Dedifferentiated amniotic fluid mesenchymal stem cell (primary cell): Measurements from ENCODE around the gene SPPL3.
"Not testable (repeated sequence)": the region's sequence is repeated elsewhere in the genome, so short reads cannot be mapped to it uniquely, and the experiment has no call there.

Source experiments
- DNase-seq: peaks from one replicate; pipeline ENCODE4 v3.0.0-alpha.2; 2016; ENCODE audit errors: extremely low spot score

The SPPL3 gene

DNA sequence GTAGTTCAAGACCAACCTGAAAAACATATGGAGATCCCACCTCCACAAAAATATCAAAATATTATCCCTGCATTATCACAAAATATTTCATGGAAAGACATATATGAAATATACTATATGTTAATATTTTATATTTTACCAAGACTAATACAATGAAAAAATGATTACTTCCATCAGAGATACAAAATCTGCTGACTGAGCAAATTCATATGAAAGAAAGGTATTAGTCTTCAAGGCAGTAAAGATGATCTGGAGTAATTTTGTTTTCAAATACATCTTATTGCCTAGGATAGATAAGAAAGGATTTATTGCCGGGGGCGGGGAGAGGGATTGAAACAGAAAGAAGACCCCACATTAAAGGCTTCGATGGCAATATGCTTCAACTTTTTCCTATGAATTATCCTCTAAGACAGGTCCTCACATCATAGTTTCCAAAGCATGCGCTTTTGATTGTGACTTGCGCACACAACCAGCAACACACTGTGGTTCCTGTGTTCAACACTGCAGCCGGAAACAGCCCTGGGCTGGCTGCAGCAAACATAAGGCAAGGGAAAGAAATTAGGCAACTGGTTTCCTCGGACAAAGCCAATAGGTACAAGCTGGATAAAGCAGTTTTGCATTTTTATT is 83.2 kb downstream of the SPPL3 start:
- DNase-seq, result no peak

DNA sequence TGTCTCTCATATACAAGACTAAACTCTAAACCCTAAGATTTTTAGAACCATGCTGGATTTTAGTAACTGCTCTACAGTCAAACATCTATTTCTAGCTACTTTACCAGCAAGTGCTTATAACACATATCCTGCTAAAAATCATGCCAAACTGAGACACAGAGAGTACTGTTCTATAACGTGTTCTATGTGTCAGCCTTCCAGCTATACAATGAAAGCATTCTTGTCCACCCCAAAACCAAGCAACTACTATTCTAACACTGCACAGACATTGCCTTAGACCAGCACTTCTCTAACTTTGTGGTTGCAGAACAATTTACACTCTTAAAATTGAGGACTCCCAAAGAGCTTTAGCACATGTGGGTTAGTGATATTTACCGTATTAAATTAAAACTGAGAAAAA is 85.7 kb downstream of the SPPL3 start:
- DNase-seq, result no peak

DNA sequence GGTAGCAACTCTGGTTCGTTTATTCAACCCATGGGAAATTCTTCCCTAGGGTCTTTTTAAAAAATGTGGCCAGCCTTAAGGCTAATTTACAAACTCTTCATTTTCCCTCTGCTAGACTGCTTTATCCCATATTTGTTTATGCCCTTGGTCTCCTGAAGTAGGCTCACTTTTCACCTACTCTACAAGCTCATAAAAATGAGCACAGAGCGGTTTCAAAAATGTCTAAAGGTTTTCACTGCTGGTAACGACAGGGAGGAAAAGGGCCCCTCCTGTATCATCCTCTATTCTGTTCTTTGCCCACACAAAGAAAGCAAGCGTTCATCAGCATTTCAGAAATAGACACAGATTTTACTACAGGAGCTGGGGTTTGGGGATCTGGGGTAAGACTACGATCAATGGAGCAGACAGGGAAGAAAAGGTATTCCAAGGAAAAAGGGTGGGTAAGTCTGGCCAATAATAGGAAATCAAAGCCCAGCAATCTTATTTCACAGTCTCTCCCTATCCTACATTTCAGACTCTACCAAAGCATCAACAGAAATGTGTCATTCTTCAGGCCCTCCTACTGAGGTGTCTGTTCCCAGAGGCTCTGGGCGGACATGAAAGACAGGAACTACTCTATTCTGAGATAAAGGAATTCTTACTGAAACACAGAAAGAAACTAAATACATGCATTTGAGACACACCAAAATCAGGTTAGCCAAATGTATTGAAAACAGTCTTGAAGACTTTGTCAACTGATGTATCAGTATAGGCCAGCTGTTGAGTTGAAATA is 86.4 kb downstream of the SPPL3 start:
- DNase-seq, result no peak

DNA sequence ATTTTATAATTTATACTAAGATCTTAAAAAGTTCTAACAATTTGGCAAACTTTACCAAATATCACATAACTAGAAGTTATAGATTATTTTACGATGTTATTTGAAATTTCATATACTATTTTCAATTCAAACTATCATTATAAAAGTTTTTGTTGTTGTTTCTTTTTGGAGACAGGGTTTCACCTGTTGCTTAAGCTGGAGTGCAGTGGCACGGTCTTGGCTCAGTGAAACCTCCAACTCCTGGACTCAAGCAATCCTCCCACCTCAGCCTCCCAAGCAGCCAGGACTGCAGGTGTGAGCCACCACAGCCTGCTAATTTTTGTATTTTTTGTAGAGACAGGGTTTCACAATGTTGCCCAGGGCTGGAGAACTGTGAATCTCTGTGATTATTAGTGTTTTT is 87.8 kb downstream of the SPPL3 start:
- no peak for DNase-seq

DNA sequence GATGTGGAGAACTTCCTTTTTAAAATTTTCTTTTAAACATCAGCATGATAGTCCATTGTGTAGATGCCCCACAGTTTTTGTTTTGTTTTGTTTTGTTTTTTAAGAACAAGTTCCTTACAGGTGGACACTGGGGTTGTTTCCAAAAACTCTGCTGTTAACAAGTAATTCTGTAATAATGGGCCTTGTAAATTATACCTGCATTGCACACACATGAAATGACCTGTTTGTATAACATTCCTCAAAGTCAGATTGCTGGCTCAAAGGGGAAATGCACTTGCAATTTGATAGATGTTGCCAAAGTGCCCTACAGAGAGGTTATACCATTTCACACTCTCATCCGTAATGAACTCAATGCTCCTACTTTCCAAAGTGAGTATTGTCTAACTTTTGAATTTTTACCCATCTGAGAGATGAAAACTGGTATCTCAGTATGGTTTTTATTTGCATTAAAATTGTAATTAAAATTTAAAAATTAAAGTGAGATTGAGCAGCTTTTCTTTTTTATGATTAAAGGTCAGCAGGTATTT is 89.2 kb downstream of the SPPL3 start:
- no peak for DNase-seq

DNA sequence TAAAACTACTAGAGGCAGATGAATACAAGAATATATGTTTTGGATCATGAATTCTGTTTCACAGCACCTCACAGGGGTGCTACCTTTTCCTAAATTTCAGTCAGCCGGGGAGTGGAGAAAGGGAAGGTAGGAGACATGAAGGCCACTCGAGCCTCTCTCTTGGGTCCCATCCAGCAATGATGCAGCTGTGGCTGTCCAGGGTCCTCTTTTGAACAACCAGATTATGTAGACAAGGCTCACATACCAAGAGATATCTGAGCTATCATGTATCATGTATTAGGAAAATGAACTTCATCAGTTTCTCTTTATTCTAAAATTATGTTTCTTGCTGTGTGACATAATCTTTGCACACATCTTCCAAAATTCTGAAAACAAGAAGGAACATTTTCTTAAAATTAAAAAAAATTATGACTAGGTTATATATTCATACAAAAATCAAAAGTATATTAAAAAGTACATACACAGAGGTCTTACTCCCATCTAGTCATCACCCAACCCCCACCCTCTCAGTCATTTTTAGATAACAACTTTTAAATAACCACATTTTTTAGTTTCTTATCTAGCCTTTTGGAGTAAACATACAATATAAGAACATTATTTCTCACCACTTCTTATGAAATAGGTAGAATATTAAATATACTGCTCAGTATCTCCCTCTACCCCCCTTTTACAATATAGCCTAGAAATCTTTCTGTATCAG is 89.8 kb downstream of the SPPL3 start:
- no peak for DNase-seq

DNA sequence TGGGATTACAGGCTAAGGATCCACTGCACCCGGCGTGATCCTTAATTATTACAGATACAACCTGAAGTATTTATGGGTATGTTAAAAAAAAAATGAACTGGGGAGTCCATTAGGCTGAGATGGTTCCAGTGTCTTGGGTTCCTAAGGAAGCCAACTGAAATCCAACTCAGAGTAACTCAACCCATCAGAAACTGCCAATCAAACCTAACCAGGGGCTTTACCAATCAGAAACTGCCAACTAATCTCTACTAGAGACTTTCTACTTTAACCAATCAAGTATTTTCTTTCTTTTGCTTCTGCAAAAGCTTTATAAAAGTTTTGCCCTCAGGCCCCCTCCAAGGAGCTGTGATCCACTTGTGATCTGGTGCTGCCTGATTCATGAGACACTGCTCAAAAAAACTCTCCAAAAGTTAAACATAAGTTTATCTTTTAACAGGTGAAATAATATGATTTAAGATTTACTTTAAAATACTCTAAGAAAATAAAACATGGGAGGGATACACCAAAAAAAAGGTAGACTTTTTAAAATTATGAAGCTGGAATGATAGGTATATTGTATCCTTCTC is 90.5 kb downstream of the SPPL3 start:
- no peak for DNase-seq

DNA sequence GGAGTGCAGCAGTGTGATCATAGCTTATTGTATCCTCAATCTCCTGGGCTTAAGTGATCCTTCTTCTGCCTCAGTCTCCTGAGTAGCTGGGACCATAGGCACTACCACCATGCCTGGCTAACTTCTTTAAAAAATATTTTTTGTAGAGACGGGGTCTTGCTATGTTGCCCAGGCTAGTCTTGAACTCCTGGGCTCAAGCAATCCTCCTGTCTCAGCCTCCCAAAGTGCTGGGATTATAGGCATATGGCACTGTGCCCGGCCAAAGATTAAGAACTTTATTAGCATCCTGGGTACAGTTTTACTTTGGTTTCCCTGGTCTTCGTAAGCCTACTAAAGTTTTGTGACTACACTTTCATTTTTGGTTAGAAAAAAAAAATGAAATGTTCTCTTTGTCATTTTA is 94.1 kb downstream of the SPPL3 start:
- no peak for DNase-seq

DNA sequence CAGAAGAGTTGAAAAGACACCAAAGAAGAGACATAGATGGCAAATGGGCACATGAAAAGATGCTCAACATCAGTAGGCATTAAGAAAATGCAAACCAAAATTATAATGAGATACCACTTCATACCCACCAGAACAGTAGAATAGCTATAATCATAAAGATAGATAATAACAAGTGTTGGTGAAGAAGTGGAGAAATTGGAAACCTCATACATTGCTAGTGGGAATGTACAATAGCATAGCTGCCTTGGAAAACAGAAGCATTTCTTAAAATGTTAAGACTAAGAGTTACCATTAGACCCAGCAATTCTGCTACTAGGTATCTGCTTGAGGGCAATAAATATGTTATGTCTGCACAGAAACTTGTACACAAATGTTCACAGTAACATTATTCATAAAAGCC is 99.7 kb downstream of the SPPL3 start:
- no peak for DNase-seq

DNA sequence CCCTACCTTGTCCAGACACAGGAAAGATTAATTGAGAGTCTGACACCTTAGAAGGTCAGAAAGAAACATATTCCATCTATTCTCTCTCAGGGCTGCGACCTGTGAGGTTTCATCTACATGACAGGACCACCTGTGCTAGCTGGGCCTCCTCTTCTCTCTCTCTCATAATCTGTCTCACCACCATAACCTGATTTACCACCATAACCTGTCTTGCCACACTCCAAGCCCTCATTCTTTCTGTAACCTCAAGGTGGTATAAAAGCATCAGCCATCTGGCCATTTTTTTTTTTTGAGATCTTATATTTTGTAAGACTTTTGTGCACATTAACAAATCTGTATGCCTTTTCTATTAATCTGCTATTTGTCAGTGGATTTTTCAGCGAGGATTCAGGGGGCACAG is 103.0 kb downstream of the SPPL3 start:
- no peak for DNase-seq

DNA sequence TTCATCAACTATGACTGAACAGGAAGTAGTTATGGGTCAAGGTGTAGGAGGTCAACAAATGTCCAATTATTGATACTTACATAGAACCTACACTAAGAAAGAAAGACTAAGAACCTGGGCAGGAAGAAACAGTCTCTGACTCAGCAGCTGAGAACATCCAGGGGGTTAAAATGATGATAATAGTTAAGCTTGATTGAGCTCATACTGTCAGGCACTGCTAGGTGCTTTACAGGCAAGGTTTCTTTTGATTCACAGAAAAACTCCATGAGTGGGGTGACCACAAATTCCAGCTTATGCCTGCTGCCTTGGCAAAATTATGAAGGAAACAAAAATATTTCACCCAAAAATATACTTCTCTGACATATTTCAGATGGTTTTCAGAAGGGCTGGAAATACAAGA is 103.5 kb downstream of the SPPL3 start:
- DNase-seq, result no peak

DNA sequence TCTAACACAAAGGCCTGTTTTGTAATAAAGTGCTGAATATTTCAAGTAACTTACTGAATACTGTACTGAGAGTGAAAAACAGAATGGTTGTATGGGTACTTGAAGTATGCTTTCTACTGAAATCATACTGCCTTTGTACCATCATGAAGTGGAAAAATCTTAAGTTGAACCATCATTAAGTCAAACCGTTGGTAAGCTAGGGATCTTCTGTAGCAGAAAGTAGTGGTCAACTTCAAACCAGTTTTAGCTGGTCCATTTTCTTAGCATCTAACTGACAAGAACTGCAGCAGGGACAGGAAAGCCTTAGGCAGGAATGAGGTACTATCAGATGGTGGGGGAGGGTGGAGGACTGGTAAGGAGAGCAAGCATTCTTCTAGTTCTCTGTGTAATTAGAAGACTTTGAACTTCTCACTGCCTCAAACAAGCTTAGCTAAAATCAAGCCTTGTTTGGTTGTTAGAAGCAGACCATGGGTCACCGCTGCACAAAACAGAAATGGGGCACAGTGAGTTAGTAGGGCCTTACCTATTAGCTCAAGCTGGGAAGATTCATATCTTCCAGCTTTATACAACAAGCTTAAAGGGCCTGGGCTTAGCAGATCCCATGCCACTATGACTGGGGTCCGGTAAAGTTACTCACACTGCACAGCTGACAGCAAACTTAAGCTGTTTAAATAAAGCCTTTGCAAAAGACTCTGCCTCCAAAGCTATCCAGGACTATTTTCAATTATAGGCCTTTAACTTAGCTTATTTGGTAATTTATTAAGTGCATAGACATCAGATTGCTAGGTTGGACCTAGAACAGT is 104.7 kb downstream of the SPPL3 start:
- no peak for DNase-seq

DNA sequence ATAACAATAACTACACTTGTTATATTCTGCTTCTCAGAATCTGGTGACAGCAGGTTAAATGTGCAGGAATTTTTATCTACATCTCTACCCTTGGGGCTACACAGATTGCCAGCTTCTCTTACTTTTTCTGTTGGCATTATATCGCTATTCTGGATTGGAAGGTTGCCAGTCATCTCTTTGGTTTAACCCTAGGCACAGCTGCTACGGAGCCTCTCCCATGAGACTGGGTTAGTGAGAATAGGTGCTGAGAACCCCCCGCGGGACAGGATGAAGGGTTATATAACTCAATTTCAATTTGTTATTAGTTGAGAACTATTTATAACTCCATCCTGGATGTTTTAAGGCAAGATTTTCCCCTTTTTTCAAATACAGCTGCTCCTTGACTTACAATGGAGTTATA is 105.5 kb downstream of the SPPL3 start:
- DNase-seq, result no peak

DNA sequence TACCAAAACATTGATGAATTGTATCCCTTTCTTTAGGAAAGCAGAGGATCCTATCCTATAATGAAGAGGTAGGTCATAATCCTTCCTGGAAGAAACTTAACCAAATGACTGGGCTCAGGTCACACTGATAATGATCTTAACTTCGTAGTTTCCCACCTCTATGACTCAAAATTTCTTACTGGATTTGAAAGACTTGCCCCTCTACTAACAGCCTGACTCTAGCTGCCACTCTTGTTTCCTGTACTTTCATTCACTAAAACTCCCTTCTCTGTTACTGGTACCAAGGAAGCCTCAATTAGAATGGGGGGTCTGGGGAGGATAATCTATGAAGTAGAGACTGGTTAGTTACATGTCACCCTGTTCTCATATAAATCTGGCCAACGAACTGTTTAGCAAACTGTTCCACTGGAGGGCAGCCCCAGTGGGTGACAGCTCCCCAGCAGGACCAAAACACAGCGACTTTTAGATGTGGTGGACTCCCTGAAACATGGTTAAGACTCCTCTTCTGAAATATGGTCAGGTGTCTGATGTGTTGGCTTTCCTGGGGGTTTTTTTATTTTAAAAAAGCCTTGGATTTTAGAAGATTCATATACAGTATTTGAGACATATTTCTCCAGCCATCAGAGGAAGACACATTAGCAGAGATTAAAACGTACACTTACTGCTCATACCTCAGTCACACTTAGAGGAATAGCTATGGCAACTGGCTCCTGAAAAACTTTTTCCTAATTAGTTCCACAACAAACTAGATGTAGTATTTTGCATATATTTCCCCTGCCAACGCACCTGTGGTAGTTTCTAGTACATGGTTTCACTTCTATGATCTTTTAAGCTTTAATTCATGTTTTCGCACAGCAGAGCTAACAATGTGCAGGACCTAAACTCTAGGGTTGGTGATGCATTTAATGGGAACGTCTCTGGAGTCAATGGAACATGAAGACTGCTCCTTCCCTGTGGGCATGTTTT is 106.2 kb downstream of the SPPL3 start:
- DNase-seq, result no peak

DNA sequence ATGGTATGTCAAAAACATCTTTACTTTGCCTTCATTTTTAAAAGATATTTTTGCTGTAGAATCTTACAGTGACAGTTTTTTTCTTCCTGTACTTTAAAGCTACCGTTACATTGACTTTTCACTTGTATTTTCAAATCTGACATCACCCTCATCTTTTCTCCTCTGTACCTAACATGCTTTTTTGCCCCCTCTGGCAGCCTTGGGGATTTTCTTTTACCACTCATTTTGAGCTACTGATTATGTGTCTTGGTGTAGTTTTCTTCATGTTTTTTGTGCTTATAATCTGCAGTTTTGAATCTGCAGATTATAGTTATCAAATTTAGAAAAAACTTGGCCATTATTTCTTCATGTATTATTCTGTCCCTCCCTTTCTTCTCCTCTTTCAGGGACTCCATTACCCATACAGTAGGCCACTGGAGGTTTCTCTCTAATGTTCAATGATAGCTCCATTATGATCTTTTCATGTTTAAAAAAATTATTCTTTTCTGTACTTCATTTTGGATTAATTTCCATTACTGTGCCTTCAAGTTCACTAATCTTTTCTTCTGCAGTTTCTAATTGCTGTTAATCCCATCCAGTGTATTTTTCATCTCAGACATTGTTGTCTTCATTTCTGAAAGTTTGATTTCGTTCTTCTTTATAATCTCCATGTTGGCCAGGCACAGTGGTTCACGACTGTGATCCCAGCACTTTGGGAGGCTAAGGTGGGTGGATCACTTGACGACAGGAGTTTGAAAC is 108.5 kb downstream of the SPPL3 start:
- no peak for DNase-seq

DNA sequence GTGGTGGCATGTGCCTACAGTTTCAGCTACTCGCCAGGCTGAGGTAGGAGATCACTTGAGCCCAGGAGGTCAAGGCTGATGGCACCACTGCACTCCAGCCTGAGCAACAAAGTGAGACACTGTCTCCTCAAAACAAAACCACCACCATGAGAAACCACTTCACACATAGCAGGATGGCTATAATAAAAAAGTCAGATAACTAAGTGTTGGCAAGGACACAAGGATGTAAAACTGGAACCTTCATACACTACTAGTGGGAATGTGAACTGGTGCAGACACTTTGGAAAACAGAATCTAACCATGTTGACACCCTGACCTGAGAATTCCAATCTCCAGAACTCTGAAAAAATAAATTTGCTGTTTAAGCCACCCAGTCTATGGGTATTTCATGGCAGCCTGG is 110.8 kb downstream of the SPPL3 start:
- no peak for DNase-seq

DNA sequence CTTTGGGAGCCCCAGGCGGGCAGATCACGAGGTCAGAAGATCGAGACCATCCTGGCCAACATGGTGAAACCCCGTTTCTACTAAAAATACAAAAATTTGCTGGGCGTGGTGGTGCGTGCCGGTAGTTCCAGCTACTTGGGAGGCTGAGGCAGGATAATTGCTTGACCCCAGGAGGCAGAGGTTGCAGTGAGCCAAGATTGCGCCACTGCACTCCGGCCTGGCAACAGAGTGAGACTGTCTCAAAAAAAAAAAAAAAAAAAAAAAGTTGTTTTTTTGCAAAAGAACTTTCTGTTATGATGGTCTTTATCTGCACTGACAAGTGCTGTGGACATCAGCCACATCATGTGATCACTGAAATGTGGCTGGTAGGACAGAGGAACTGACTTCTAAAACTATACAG is 111.7 kb downstream of the SPPL3 start:
- DNase-seq, result not testable (repeated sequence)

DNA sequence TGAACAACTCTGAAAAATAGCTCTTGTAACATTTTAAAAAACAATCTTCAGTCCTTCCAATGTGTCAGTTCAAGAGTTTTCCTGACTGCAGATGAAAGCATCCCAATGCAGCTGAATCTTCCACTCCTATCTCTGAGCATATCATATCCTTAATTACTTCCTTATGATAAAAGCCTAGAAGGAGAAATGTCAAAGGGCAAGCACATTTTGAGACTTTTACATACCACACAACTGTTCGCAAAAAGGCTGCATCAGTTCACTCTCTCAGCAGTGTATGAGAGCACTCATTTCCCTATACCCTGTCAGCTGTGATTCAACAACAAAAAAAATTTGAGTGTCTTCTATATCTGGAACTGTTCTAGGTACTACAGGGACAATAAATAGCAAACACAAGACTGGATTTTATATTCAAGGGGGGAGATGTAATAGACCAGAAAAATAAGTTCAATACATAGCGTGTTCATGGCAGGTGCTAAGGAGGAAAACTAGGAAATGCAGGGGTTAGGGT is 112.4 kb downstream of the SPPL3 start:
- DNase-seq, result no peak

DNA sequence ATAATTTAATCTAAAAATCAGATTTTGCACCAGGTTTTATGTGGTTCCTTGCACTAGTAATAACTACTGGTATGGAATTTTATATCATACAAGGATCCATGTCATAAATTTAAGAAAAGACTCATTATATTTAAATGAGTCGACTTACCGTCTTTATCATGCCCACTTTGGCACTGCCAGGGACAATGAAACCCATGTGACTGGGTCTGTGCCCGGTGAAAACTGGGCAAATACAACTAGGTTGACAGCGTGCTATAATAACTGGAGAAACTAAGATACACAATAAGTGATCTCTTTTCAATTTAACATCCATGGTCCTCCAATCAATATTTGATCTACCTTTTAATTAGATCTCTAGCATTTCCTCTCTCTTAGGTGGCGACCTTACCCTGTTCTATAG is 114.0 kb downstream of the SPPL3 start:
- no peak for DNase-seq

DNA sequence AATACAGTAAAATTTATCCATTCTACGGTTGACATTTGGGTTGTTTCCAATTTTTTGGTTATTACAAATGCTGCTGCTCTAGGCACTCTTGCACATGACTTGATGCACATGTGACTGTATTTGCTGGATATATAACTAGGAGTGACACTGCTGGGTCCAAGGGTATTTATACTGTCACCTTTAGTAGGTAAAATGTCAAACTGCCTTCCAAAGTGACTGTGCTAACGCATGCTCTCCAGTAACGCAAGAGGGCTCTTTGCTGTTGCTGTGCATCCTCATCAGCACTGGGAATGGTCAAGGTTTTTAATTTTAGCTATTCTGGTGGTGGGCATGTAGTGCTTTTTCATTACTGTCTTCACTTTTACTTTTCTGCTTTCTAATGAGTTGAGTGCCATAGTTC is 116.3 kb downstream of the SPPL3 start:
- no peak for DNase-seq
